ENCODE data around the gene RAB22A.

- TF ChIP-seq, protein P1, sequence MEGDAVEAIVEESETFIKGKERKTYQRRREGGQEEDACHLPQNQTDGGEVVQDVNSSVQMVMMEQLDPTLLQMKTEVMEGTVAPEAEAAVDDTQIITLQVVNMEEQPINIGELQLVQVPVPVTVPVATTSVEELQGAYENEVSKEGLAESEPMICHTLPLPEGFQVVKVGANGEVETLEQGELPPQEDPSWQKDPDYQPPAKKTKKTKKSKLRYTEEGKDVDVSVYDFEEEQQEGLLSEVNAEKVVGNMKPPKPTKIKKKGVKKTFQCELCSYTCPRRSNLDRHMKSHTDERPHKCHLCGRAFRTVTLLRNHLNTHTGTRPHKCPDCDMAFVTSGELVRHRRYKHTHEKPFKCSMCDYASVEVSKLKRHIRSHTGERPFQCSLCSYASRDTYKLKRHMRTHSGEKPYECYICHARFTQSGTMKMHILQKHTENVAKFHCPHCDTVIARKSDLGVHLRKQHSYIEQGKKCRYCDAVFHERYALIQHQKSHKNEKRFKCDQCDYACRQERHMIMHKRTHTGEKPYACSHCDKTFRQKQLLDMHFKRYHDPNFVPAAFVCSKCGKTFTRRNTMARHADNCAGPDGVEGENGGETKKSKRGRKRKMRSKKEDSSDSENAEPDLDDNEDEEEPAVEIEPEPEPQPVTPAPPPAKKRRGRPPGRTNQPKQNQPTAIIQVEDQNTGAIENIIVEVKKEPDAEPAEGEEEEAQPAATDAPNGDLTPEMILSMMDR (optimal IDR thresholded peaks at IDR 0.05 in 1 of 3, IDR thresholded peaks at IDR 0.05 in 1 of 3, conservative IDR thresholded peaks at IDR 0.05 in 1 of 3; ENCODE audit: extremely low read depth in 1 of 3, insufficient read depth in 2 of 3, low read length in 3 of 3): no peak
- TF ChIP-seq EZH2 (IDR thresholded peaks at IDR 0.05; ENCODE audit: low read length): no peak
Observed at GRCh38 chr20:58303547-58303946, 6.0 kb upstream of the RAB22A start.

All from keratinocyte (primary cell).